ENCODE data around the gene OSGIN1. TPM values are rescaled to one million over a fixed set of nuclear protein-coding genes. Genes with fewer than 3 reads are reported as not detected.

OSGIN1 gene
- total RNA-seq, 2 donors from 2014 or later = 7.0 to 8.3 TPM

DNA sequence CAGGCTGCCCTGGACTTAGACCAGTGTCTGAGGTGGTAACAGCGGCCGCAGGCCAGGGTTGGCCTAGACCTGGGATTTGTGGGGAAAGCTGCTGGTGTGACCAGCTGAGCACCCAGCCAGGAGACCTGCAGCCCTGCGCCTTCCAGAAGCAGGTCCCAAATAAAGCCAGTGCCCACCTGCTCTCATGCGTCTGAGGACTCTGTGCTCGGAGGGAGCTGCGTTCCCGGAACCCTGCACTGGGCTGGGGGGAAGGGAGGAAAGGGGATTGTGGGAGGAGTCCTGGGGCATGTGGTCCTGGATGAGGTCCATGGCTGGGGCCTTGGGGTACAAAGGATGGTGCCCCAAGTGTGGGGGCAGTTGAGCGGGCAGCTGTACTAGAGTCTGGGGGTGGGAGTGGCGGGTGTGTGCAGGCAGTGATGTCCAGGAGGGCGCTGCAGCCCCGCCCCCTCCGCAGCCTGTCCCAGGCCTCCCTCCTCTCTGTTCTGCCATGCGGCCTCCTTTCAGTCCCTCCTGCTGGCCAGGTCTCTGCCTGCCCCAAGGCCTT lies 13.2 kb downstream of the OSGIN1 start:
- intact Hi-C loops (cut with DNase I) = loop anchor here in 1 of 2 donors (5.0 to 10.0 kb wide), 2 partner anchors 96 to 519 kb away; no protein-coding TSS in a partner anchor
- DNase-seq (peak; percentile 11), ATAC-seq (no peak)

DNA sequence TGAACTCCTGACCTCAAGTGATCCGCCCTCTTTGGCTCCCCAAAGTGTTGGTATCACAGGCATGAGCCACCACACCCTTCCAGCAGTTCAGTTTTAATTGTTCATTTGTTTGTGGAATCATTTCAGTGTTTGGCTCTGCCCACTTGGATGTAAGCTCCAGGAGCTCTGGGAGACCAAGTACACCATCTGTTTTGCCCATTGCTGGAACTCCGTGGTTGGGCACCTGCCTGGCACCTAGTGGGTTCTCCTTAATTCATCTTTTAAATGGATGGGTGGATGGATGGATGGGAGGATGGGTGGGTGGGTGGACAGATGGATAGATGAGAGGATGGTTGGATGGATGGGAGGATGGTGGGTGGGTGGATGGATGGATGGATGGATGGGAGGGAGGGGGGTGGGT lies 14.1 kb downstream of the OSGIN1 start:
- ATAC-seq = no peak
- intact Hi-C loops (cut with DNase I) = loop anchor here in 1 of 2 donors (5.0 to 10.0 kb wide), 2 partner anchors 95 to 518 kb away; no protein-coding TSS in a partner anchor
- DNase-seq = no peak

DNA sequence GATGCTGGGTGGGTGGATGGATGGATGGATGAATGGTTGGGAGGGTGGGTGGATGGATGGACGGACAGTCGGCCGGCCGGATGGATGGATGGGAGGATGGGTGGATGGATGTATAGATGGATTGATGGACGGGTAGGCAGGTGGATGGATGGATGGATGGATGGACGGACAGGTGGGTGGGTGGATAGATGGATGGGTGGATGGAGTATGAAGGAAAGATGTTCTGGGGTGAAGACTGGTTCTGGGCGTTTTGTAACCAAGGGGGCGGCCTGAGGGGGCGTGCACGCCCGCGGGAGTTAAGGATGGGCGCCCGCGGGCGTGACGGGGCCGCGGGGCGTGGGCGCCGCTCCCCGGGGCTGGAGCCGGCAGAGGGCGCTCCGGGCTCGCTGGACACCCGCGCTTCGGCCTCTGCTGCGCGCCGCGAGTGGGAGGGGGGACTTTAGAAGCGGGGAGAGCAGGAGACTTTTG lies 14.8 kb downstream of the OSGIN1 start, which contains the start of gene NECAB2:
TSS of gene NECAB2 (plus strand) at position 407 of the 468 bp plus-strand sequence. CDS start 405 bp downstream, outside the sequence.
- ATAC-seq = peak; percentile 76
- intact Hi-C loops (cut with DNase I) = loop anchor here in 1 of 2 donors (5.0 to 10.0 kb wide), 2 partner anchors 94 to 517 kb away; no protein-coding TSS in a partner anchor
- peak; percentile 70 for DNase-seq

DNA sequence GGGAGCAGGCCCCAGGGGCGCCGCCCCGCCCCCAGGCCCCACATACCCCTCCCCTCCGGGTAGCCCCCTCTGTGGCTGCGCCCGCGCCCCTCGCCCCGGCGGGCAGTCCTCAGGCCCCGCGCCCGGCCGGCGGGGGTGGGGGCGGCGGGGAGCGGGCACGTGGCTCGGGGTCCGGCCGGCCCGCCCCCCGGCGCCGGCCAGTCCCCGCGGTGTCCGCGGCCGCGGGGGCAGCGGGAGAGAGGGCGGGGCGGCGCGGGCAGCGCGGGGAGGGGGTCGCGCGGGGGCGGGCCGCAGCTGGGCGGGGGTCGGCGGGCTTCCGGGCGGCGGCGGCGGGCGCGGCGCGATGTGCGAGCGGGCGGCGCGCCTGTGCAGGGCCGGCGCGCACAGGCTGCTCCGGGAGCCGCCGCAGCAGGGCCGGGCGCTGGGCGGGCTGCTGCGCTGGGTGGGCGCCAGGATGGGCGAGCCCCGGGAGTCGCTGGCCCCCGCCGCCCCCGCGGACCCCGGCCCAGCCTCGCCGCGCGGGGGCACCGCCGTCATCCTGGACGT lies 15.3 kb downstream of the OSGIN1 start:
- intact Hi-C loops (cut with DNase I) = loop anchor here in 1 of 2 donors (5.0 to 10.0 kb wide), 2 partner anchors 94 to 516 kb away; no protein-coding TSS in a partner anchor
- ATAC-seq (peak; percentile 17 to 19), DNase-seq (peak; percentile 17)

DNA sequence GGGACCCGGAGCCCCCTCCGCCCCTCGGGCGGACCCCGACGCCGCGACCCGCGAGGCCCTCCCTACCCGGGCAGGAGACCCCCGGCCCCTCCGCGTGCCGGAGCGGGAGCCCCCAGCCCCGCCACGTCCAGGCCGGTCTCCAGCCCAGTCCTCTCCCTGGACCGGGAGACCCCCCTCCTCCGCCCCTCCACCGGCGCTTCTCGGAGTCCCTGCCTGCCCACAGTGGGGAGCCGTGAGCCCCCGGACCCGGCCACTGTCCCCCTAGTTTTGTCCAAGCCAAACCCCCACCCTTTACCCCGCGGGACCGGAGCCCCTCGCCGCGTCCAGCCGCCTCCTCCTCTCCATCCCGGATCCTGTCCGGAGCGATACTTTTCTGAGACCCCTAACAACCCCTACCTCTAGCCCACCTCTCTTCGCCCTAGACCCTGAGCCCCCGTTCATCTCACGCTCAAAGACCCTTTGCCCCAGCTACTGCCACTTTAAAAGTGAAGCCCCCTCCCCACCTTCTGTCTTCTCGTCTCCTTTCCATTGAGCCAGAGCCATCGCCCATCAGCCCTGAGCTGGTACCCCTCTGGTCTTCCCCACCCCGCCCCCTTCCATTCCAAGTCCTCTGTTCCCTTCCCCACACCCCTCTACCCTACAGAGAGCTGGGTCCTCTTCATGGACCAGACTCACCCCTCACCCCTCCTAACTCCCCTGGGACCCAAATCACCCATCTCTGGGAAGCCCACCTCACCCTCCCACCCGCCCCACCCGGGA lies 16.0 kb downstream of the OSGIN1 start:
- DNase-seq (peak; percentile 15), ATAC-seq (no peak)
- intact Hi-C loops (cut with DNase I) = loop anchor here in 1 of 2 donors (5.0 to 10.0 kb wide), 2 partner anchors 93 to 516 kb away; no protein-coding TSS in a partner anchor

DNA sequence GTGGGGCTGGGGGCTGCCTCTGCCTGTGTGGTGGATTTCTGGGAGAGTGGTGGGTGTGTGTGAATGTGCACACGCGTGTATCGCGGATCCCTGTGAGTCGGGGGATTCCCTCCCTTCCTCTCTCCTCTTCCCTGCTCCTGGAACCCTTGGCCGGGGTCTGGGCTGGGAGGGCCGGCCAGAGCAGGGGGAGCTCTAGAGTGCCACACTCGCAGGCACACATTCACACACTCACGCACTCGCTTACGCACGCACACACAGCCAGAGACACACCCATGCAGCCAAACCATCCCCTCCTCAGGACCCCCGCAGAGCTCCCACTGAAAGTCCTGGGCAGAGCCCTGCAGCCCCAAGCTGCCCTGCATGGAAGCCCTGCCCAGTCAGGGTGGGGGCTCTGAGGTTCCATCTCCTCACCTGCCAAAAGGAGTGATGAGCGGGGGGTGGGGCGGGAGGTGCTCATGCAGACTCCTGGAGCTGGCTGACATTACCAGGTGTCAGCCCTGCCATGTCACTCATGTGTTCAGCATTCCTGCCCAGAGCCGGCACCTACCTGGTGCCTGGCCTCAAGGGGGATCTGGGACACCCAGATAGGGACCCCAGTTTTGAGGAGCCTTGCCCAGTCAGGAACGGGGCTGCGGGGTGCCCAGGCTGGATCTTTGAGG lies 16.9 kb downstream of the OSGIN1 start:
- ATAC-seq (no peak), DNase-seq (peak; percentile 15)
- intact Hi-C loops (cut with DNase I) = loop anchor here (5.0 to 10.0 kb wide), 4 partner anchors 92 to 515 kb away; partner anchors contain the start of gene TAF1C (in 1 of the 2)

DNA sequence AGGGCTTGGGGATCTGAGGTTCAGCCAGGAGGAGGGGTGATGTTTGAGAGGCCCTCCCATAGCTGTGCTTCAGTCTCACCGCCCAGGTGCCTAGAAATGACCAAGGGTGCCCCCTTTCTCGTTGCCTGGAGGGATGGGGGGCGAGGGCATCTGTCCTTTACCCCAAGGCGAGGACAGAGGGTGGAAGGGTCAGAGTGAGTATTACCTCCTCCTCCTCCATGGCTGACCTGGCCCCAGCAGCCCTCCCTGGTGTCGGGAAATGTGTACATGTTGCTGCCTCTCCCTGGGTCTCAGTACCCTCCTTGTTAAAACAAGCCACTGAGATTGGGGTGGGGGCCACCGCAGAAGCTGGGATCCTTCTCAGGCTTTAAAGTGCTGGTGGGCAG lies 17.4 kb downstream of the OSGIN1 start:
- DNase-seq = peak; percentile 9
- ATAC-seq = no peak
- intact Hi-C loops (cut with DNase I) = loop anchor here (5.0 to 10.0 kb wide), 2 partner anchors 207 to 214 kb away; partner anchors contain the start of gene TAF1C (in 1 of the 2)

DNA sequence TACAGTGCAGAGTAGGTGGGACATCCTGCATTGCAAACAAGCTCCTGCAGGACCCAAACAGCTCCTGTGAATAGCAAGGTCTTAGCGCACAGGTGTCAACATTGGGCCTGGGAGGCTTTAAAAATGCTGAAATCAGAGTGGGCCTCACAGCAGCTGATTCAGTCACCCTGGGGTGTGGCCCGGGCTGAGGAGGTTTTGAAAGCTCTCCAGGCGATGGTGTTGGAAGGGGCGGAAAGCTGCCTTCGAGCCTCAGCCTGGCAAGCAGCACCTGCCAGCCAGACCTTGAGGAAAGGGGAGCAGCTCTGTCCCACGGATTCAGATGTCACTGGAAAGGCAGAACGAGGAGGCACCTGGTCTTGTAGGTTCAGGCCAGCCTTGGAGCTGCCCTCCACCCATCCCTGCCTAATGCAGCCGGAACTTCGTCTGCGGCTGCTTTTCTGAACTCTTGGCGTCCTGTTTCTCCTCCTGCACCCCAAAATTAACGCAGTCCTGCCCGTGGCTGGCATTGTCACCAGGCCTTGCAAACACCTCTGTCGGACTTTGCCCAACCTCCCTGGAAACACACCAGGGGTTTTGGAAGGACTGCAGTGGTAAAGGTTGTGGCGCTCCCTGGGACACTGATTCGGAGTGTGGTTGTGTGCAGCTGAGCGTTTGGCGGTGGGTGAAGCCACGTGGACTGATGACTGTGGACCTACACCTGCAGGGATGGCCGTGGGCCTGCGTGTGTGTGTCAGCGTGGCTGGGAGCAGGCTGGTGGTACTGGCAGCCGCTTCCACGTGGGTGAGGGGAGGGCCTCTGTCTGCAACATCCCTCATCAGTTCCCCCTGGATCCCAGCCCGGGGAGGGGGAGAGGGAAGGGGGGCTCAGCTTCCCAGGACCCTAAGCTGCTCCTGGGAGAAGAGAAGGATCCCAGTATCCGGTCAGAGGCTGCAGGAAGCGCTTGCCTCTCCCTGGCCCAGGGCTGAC lies 18.4 kb downstream of the OSGIN1 start:
- intact Hi-C loops (cut with DNase I) = loop anchor here (5.0 to 10.0 kb wide), 2 partner anchors 206 to 213 kb away; partner anchors contain the start of gene TAF1C (in 1 of the 2)
- ATAC-seq (no peak), DNase-seq (peak; percentile 13)

DNA sequence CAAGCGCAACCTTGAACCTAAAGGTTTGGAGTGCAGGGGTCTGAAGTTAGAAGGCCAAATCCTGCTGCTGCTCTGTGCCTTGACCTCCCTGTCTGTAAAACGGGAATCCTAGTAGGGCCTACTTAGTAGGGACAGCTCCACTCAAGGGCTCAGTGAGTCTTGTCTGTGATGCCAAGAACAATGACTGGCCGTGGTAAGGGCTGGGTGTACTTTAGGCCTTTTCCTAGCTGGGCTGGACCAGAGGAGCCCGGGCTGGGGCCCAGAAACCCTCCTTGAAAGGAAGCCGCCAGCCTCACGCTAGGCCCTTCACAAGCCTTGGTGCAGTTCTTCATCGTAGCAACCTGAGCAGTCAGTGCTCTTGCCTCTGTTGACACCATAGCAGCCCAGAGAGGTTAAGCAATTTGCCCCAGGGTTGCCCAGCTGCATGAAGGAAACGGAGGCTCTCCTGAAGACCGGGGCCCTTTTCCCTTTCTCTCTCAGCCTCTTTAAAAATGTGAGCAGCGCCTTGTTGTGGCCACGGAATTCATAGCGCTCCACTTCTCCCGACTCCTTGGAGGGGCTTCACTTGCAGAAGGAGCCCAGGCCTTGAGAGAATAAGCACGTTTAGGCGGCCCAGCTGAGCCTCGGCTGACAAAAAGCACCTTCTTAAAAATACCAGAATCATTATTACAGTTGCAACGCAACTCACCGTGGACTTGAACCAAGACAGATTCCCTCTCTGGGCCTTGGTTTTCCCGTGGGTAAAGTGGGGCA lies 19.4 kb downstream of the OSGIN1 start:
- intact Hi-C loops (cut with DNase I) = loop anchor here (5.0 to 10.0 kb wide), 2 partner anchors 205 to 212 kb away; partner anchors contain the start of gene TAF1C (in 1 of the 2)
- no peak for DNase-seq
- no peak for ATAC-seq

DNA sequence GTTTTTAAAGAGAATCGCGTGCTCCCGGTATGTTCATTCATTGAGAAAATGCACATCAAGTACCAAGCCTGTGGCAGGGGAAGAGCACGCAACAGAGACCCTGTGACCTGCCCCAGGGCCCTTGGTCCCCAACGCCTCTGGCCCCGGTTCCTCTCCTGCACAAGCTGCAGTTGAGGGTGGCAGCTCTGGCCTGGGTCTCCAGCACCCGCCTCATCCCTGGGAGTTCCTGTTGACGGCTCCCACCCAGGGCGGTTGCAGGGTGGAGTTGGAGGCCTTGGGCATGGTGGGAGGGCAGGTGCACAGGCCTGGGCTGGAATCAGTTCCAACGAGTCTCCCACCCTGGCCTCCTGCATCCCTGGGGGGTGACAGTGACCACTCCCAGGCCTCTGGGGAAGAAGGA lies 20.0 kb downstream of the OSGIN1 start:
- ATAC-seq (no peak), DNase-seq (no peak)
- intact Hi-C loops (cut with DNase I) = loop anchor here (5.0 to 10.0 kb wide), 2 partner anchors 204 to 212 kb away; partner anchors contain the start of gene TAF1C (in 1 of the 2)

DNA sequence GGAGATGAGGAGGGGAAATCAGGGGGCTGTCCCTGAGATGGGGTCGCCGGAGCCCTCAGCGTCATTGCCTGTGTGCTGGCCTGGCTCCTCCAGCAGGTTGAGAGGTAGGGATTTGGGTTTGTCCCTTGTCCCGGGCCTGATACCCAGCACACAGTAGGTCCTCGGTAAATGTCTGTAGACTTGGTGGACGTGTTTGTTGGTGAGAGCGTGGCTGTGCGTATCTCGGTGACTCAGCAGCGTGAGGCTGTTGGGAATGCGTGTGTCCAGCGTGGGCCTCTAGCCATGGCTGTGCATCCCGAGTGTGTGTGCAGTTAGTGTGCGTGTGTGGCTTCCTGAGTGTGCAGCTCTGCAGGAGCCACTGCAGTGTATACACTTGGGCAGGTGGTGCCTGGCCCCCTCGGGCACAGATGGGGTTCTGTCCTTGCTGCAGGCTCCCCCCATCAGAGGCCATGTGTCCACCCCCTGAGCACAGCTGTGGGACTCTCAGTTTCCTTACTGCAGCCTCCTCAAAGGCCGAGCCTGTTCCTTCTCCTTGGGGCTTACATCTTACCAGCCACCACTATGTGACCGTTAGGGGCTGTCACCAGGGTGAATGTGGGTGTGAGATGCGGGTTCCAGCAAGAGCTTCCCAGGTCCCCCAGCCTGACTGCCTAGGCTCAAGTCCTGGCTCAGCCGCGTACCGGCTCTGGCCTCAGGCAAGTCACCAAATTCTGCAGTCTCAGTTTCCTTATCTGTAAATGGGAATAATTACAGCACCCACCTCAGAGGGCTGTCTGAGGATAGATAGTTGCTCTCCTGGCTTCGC lies 20.7 kb downstream of the OSGIN1 start:
- ATAC-seq (no peak), DNase-seq (no peak)
- intact Hi-C loops (cut with DNase I) = loop anchor here (5.0 to 10.0 kb wide), 2 partner anchors 204 to 211 kb away; partner anchors contain the start of gene TAF1C (in 1 of the 2)

DNA sequence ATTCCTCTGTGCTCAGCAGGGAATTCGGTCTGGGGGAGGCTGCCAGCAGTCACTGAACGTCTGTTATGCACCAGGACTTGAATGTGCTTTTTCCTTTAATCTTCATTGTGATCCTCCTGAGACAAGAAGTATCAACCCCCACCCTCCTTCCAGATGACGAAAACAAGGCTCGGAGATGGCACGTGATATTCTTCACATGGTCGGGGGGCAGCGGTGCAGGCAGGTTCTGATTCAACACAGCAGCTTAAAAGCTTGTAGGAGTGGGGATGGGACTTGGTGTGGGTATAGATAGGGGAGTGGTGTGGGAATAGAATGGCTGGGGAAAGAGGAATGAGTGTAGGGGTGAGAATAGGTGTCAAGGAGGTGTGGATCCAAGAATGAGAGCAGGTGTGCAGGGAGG lies 21.4 kb downstream of the OSGIN1 start:
- ATAC-seq (no peak), DNase-seq (no peak)
- intact Hi-C loops (cut with DNase I) = loop anchor here (5.0 to 10.0 kb wide), 2 partner anchors 203 to 210 kb away; partner anchors contain the start of gene TAF1C (in 1 of the 2)

DNA sequence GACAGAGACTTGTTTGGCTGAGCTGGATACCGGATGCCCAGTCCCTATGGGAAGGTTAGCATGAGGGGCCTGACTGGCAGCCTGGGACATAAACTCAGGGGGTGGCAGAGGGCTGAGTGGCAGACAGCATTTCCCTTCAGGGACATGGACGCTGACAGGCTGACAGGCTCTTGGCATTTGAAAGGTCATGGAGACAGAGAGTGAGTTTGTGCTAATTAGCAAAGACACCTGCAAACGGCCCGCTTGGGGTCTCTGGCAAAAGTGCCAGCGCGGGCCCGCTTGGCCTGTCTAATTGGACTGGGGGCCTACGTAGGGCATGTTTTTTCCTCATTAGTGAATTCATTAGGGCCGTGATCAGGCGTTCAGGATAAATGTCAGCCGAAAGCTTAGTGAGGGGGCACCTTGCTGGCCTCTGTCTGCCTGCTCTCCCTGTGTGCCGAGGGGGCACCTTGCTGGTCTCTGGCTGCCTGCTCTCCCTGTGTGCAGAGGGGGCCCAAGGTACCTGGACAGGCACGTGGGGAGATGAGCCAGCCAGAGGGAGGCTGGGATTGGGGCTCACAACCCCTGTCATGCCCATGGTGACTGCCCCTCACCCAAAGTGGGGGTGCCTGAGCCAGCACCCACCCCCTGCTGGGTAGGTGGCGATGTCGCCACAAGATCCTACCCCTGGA lies 22.7 kb downstream of the OSGIN1 start:
- no peak for ATAC-seq
- DNase-seq = no peak
- intact Hi-C loops (cut with DNase I) = loop anchor here in 1 of 2 donors (10.0 kb wide), 1 partner anchor 209 kb away; the partner anchor contains the start of gene TAF1C

DNA sequence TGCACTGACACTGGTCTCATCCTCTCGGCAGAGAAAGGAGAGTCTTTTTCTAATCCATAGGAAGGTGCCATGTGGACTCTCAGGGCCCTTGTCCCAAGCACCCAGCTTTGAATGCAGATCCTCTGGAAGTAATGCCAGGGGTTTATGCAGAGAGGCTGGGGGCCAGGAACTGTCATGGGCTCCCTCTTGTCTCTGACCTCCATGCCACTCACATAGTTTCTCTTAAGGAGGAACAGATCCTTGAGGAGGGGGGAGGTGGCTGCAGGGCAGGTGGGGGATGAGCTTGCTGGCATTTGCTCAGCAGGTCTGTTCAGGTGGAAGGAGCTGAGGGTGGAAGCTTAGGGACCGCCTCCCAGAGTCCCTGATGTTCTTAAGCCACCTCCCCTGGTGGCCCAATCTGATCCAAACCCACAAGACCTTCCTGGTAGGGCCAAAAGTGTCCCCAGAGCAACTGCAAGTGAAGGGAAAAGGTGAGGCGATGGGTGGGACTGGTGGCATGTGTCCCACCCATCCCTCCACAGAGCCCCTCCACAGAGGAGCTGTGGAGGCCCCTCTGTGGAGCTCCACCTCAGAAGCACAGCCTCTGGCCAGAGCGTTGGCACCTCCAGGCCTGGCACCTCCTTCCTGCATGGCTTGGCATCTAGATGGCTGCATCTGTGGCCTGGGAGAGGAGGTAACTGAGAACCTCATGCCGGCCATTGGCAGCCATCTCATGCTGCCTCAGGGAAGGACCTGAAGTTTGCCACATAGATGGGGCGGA lies 24.2 kb downstream of the OSGIN1 start:
- no peak for DNase-seq
- intact Hi-C loops (cut with DNase I) = loop anchor here in 1 of 2 donors (10.0 kb wide), 1 partner anchor 208 kb away; the partner anchor contains the start of gene TAF1C
- ATAC-seq = no peak
